Measurements from ENCODE around the gene MRPL16.

DNA sequence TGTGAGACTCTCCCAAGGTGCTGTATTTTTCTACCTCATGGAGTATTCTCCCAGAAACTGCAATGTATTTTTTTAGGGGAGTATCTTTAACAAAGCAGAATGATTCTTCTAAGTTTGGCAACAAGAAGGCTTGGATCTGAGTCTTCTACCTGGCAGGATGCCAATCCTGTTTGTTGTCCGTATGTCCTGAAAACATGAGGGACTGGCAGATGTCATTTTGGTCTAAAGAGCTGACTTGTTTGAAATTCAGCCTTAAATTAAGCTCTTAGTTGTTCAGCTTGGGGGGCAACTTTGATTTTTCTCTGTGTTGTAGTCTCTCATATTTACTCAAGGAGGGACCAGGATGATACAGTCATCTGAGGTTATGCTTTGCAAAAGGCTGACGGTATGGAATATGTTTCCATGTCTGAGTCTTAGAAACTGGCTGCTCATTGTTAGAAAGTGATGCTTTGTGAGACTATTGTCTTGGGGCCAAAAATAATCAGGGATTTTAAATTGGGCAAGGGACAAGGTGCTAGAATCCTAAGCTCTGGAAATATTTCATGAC lies 9.3 kb downstream of the MRPL16 start:
- TF ChIP-seq, protein P1, sequence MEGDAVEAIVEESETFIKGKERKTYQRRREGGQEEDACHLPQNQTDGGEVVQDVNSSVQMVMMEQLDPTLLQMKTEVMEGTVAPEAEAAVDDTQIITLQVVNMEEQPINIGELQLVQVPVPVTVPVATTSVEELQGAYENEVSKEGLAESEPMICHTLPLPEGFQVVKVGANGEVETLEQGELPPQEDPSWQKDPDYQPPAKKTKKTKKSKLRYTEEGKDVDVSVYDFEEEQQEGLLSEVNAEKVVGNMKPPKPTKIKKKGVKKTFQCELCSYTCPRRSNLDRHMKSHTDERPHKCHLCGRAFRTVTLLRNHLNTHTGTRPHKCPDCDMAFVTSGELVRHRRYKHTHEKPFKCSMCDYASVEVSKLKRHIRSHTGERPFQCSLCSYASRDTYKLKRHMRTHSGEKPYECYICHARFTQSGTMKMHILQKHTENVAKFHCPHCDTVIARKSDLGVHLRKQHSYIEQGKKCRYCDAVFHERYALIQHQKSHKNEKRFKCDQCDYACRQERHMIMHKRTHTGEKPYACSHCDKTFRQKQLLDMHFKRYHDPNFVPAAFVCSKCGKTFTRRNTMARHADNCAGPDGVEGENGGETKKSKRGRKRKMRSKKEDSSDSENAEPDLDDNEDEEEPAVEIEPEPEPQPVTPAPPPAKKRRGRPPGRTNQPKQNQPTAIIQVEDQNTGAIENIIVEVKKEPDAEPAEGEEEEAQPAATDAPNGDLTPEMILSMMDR (IDR thresholded peaks at IDR 0.05; ENCODE audit: insufficient read depth, low read length, poor library complexity, severe bottlenecking): no peak
- no peak for TF ChIP-seq EZH2phosphoT487 (conservative IDR thresholded peaks at IDR 0.05; ENCODE audit: low read length)
